ENCODE data around the gene TXNDC8. TPM values are rescaled to one million over a fixed set of nuclear protein-coding genes. Genes with fewer than 3 reads are reported as not detected.

TXNDC8 gene
- total and polyA plus RNA-seq, 2 experiments from 2014 or later = not detected

- no peaks in the 10 kb centered on the region for H3K27me3 ChIP-seq (ENCODE audit: insufficient read depth)
- Mint-ChIP-seq H3K27ac (no peak overlapping the region), H3K4me1 (no peaks in the 10 kb centered on the region), H3K4me3 (no peak overlapping the region), H3K9me3 (peaks cover 3% of the 10 kb centered on the region; the same call in 1 of the 3 replicates), H3K27me3 (ENCODE audit: insufficient read depth, low read depth, poor library complexity) (peaks cover 3% of the 10 kb centered on the region), H3K36me3 (ENCODE audit: low read depth) (no peaks in the 10 kb centered on the region)
- ATAC-seq (no peak), DNase-seq (ENCODE audit: low spot score) (no peak)
- no peak for TF ChIP-seq JUNB (IDR thresholded peaks at IDR 0.05; ENCODE audit: unreplicated experiment)
- TF ChIP-seq ETS1 (IDR thresholded peaks at IDR 0.05) = no peak
- TF ChIP-seq ZNF331 (CRISPR knock-in tag; IDR thresholded peaks at IDR 0.05; ENCODE audit: low read depth) = no peak
- TF ChIP-seq CTCF (conservative IDR thresholded peaks at IDR 0.05; ENCODE audit: low read depth in 2 of 2) = no peak
- TF ChIP-seq EZH2 (IDR thresholded peaks at IDR 0.05; ENCODE audit: low read depth, unreplicated experiment) = no peak
- TF ChIP-seq POLR2AphosphoS5 (IDR thresholded peaks at IDR 0.05; ENCODE audit: low read depth) = no peak
- TF ChIP-seq STAT1 (IDR thresholded peaks at IDR 0.05; ENCODE audit: unreplicated experiment) = no peak
- no peak for TF ChIP-seq ZNF114 (CRISPR knock-in tag; IDR thresholded peaks at IDR 0.05)
- TF ChIP-seq ZNF462 (CRISPR knock-in tag; IDR thresholded peaks at IDR 0.05) = no peak
- no peak for TF ChIP-seq REST (IDR thresholded peaks at IDR 0.05; ENCODE audit: unreplicated experiment)
- no peak for TF ChIP-seq EZH2phosphoT487 (IDR thresholded peaks at IDR 0.05; ENCODE audit: unreplicated experiment)
- no peak for TF ChIP-seq NANOG (IDR thresholded peaks at IDR 0.05; ENCODE audit: borderline replicate concordance)
- no peak for TF ChIP-seq CREB1 (CRISPR knock-in tag; IDR thresholded peaks at IDR 0.05; ENCODE audit: low read depth)
- no peak overlapping the region for H3K4me2 ChIP-seq
- H3K36me3 ChIP-seq (ENCODE audit: insufficient read depth) = no peaks in the 10 kb centered on the region
- no peak overlapping the region for H2AFZ ChIP-seq
- no peaks in the 10 kb centered on the region for H3K79me2 ChIP-seq (replicated peaks; ENCODE audit: insufficient read depth)
- H3K4me1 ChIP-seq (ENCODE audit: insufficient read depth) = no peaks in the 10 kb centered on the region
- 0 out of 2 replicates have a peak, but pooled peaks cover 4% of the 10 kb centered on the region for H3K9me2 ChIP-seq (ENCODE audit: insufficient read depth)
- no peak overlapping the region for H3K27ac ChIP-seq (ENCODE audit: low read depth)
- no peaks in the 10 kb centered on the region for H3F3A ChIP-seq (replicated peaks; ENCODE audit: low read depth)
- no peak overlapping the region for H3K4me3 ChIP-seq
- H4K20me1 ChIP-seq (replicated peaks; ENCODE audit: insufficient read depth) = no peaks in the 10 kb centered on the region
These were observed 70.9 kb downstream of the TXNDC8 start for GRCh38 chr9:110266795-110267194.
